H1 (cell line): ENCODE results near the gene BEX3. TPM values are rescaled to one million over a fixed set of nuclear protein-coding genes. Genes with fewer than 3 reads are reported as not detected.

Experiments
- ASH2L ChIP-seq: fragments of 200-600, 300-600 bp; sonication (generic); IDR thresholded peaks from one replicate; pipeline ENCODE4 v1.7.1; 2017; ENCODE audit warnings: low read length
- EP300 ChIP-seq, 2 experiments: IDR thresholded peaks; 1 replicate in 1 of 2; 2 replicates in 1 of 2; pipeline ENCODE4 v1.6.1; 2011 to 2012; ENCODE audit warnings: low read depth in 2 of 2, low read length in 2 of 2, mild to moderate bottlenecking in 2 of 2, borderline replicate concordance in 1 of 2, inconsistent platforms in 1 of 2, moderate library complexity in 1 of 2
- JUN ChIP-seq: IDR thresholded peaks from 2 replicates; pipeline ENCODE4 v1.6.1; 2011; ENCODE audit warnings: low read depth, mild to moderate bottlenecking, improper control_type of control experiment, low read length
- JUND ChIP-seq: IDR thresholded peaks from 2 replicates; pipeline ENCODE4 v1.6.1; 2011; ENCODE audit warnings: mild to moderate bottlenecking, improper control_type of control experiment, low read length
- SIRT6 ChIP-seq: IDR thresholded peaks from one replicate; pipeline ENCODE4 v1.7.1; 2012; ENCODE audit warnings: low read length, inconsistent platforms
- TAF7 ChIP-seq: optimal IDR thresholded peaks from 2 replicates; pipeline ENCODE3; 2011; ENCODE audit warnings: low read depth, mild to moderate bottlenecking, inconsistent platforms, low read length, moderate library complexity, borderline replicate concordance
- polyA plus RNA-seq, 7 experiments: library from polyadenylated mRNA; depleted of rRNA in 3 of 7; stranded (reverse) in 5 of 7; unstranded in 2 of 7; fragments of >200 nt in 5 of 7; fragments of 200-250 nt in 2 of 7; gene quantifications; 1 replicate in 5 of 7; 2 replicates in 1 of 7; 4 replicates in 1 of 7; pipeline versions ENCODE4 v1.2.1 to v1.2.3, GENCODE V29; 2011 to 2013; ENCODE audit warnings: missing spikeins in 2 of 7, mixed read lengths in 2 of 7
- total RNA-seq: library from RNA; stranded (reverse); fragmentation: NEBNext Ultra II Directional; extraction: Animal tissue kit (Norgen Biotek cat#: 25700); gene quantifications from 2 replicates; pipeline ENCODE4 v1.2.1, GENCODE V29; 2021

The BEX3 gene
- total and polyA plus RNA-seq, 2 of the 8 experiments (the other 6 are each of a cell fraction or from before 2014, with no cell fraction given), result 330 to 366 TPM

- TF ChIP-seq TAF7 (no peak), EP300 (IDR thresholded peaks at IDR 0.05; ENCODE audit: borderline replicate concordance in 1 of 2, low read depth in 2 of 2, low read length in 2 of 2) (no peak), JUND (no peak), JUN (no peak), SIRT6 (no peak), ASH2L (no peak)
- TF ChIP-seq, all 59 proteins: peak for 0
Measured at GRCh38 chrX:103415068-103415467, 38.7 kb downstream of the BEX3 start (continued).
